Measurements from ENCODE around the gene GFPT1.
"Not testable (repeated sequence)": the region's sequence is repeated elsewhere in the genome, so short reads cannot be mapped to it uniquely, and the experiment has no call there.

GFPT1 gene

GRCh38 chr2:69385443-69386151, 1.4 kb downstream of the GFPT1 start:
- in situ Hi-C loops (cut with MboI; ENCODE audit: low pct_unique_long_range_greater_than_20kb, low sequenced_read_pairs) = no loop called here
- peak; percentile 30 for DNase-seq

GRCh38 chr2:69384618-69385081, 2.4 kb downstream of the GFPT1 start:
- DNase-seq = no peak
- in situ Hi-C loops (cut with MboI; ENCODE audit: low pct_unique_long_range_greater_than_20kb, low sequenced_read_pairs) = no loop called here

GRCh38 chr2:69383176-69383812, 3.7 kb downstream of the GFPT1 start:
- no peak for DNase-seq
- in situ Hi-C loops (cut with MboI; ENCODE audit: low pct_unique_long_range_greater_than_20kb, low sequenced_read_pairs) = no loop called here

DNA sequence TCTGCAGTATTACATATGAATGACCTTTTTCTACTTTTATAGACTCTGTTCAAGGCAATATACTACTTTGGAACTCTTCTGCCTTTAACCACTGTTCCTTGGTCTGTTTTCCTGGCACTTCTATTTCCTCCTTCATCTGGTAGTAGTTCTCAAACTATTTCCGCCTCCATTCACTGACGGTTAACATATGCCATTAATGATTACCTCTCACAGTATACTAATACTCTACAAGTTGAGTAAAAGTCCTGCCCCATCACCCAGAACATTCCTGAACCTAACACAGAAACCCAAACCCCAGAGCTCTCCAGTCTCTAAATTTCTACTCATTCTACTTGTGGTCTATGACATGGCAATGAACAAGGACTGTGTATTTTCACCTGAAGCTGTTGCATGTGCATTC, 4.5 kb downstream of the GFPT1 start:
- no peak for DNase-seq
- in situ Hi-C loops (cut with MboI; ENCODE audit: low pct_unique_long_range_greater_than_20kb, low sequenced_read_pairs) = no loop called here

GRCh38 chr2:69381337-69381737, 5.7 kb downstream of the GFPT1 start:
- no peak for DNase-seq
- in situ Hi-C loops (cut with MboI; ENCODE audit: low pct_unique_long_range_greater_than_20kb, low sequenced_read_pairs) = no loop called here

DNA sequence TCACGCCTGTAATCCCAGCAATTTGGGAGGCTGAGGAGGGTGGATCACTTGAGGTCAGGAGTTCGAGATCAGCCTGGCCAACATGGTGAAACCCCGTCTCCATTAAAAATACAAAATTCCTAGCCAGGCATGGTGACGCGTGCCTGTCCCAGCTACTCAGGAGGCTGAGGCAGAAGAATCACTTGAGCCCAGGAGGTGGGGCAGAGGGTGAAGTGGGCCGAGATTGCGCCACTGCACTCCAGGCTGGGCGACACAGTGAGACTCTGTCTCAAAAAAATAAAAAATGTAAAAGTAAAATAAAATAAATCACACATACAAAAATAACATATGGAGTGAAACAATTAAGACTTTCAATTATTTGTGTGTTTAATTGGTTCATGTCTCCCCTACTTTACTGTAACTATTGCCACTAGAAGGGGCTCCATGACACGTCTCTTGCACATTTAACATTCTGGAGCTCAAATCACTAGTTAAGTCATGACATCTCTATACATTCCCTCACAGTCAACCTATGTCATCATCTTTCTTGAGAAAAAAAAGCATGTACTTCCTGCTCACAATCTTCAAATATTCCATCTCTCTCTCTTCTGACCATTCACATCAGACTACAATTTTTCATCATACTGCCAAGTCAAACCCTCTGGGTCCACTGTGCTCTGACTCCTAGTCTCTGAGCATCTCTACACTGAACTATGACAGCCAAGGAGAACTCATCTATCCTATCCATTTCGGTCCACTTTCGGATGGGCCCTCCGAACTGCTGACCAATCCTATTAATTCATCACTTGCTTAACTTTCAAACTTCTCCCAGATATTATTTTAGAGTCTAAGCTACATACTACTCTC, 6.7 kb downstream of the GFPT1 start:
- DNase-seq = no peak
- in situ Hi-C loops (cut with MboI; ENCODE audit: low pct_unique_long_range_greater_than_20kb, low sequenced_read_pairs) = no loop called here

- no peak for DNase-seq
- in situ Hi-C loops (cut with MboI; ENCODE audit: low pct_unique_long_range_greater_than_20kb, low sequenced_read_pairs) = no loop called here
Measured at GRCh38 chr2:69376403-69376802, 10.6 kb downstream of the GFPT1 start.

- DNase-seq = peak; percentile 80
- in situ Hi-C loops (cut with MboI; ENCODE audit: low pct_unique_long_range_greater_than_20kb, low sequenced_read_pairs) = no loop called here
Measured at GRCh38 chr2:69375494-69376353, 11.3 kb downstream of the GFPT1 start.

- in situ Hi-C loops (cut with MboI; ENCODE audit: low pct_unique_long_range_greater_than_20kb, low sequenced_read_pairs) = no loop called here
- DNase-seq = no peak
Measured at GRCh38 chr2:69372767-69373166, 14.3 kb downstream of the GFPT1 start.

DNA sequence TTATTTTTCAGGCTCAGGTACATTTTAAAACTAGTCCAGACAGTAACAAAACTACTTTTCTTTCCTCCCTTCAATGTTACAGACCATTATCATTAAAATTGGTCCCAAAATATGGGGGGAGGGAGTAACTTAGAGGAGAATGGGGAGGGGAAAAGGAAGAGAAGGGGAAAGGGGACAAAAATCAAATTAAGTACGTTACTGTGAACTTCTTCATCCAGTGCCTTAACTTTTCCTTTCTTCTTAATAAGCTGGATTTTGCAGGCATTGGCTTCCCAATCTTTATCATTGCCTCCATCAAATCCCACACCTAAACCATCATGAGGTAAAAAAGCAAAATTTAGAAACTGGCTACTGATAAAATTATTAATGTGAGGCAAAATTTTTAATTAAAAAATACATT, 17.2 kb downstream of the GFPT1 start:
- DNase-seq = no peak
- in situ Hi-C loops (cut with MboI; ENCODE audit: low pct_unique_long_range_greater_than_20kb, low sequenced_read_pairs) = no loop called here

DNA sequence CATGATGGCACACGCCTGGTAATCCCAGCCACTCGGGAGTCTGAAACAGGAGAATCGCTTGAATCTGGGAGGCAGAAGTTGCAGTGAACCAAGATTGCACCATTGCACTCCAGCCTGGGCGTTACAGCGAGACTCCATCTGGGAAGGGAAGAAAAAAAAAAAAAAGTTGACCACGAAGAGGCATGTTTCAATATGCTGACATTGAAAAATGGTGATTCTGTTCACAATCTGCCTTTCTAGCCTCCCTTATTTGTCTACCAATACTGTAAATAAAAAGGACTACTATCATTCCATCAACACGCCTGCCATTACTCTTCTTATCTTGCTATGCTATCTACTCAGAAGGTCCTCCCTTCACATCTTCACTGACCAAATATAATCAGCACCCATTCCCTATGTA, 18.4 kb downstream of the GFPT1 start:
- in situ Hi-C loops (cut with MboI; ENCODE audit: low pct_unique_long_range_greater_than_20kb, low sequenced_read_pairs) = no loop called here
- DNase-seq = no peak

DNA sequence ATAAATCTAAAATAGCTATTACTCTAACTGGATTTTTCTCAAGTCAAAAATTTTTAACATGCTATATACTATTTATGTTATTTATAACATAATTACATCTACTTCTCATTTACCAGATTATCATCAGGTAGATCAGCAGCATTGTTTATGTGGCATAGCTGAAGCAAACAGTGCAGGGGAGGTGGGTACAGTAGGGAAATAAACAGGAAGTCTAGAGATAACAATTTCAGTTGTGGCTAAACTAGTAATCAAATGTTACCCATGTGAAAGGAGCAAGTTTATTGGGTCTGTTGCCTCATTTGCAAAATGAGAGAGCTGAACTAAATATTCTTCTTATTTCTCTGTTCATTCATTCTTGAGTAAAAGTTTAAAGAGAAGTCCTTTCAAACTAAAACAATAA, 27.7 kb downstream of the GFPT1 start:
- in situ Hi-C loops (cut with MboI; ENCODE audit: low pct_unique_long_range_greater_than_20kb, low sequenced_read_pairs) = no loop called here
- DNase-seq = no peak

DNA sequence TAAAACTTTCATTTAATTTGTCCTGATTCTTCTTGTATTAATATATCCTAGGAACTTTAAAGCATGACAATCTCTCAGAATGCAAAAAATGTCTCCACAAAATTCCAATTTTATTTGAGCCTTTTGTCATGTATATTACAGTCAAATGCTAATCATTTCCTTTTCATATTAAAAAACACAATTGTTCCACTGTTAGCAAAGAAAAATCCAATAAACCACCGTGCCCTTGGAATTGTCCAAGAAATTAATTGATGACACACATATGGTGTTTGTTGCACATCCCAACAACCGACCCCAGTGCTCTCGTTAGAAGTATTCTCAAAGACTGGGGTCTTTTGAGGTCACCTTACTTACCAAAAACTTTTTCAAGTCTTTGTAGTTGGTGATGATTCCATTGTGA, 28.1 kb downstream of the GFPT1 start:
- in situ Hi-C loops (cut with MboI; ENCODE audit: low pct_unique_long_range_greater_than_20kb, low sequenced_read_pairs) = no loop called here
- DNase-seq = no peak

GRCh38 chr2:69356471-69356870, 30.6 kb downstream of the GFPT1 start:
- in situ Hi-C loops (cut with MboI; ENCODE audit: low pct_unique_long_range_greater_than_20kb, low sequenced_read_pairs) = no loop called here
- no peak for DNase-seq

GRCh38 chr2:69354976-69355375, 32.1 kb downstream of the GFPT1 start:
- in situ Hi-C loops (cut with MboI; ENCODE audit: low pct_unique_long_range_greater_than_20kb, low sequenced_read_pairs); DNase-seq: not testable (repeated sequence)

DNA sequence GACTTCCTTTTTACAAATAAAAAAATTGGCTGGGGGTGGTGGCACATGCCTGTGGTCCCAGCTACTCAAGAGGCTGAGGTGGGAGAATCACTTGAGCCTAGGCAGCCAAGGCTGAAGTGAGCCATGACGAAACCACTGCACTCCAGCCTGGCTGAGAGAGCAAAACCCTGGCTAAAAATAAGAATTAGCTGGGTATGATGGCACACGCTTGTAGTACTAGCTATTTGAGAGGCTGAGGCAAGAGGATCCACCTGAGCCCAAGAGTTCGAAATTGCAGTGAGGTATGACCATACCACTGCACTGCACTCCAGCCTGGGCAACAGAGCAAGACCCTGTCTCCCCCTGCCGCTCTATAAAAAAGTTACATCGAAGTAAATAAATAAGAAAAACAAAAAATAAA, 33.7 kb downstream of the GFPT1 start:
- DNase-seq = no peak
- in situ Hi-C loops (cut with MboI; ENCODE audit: low pct_unique_long_range_greater_than_20kb, low sequenced_read_pairs) = no loop called here

DNA sequence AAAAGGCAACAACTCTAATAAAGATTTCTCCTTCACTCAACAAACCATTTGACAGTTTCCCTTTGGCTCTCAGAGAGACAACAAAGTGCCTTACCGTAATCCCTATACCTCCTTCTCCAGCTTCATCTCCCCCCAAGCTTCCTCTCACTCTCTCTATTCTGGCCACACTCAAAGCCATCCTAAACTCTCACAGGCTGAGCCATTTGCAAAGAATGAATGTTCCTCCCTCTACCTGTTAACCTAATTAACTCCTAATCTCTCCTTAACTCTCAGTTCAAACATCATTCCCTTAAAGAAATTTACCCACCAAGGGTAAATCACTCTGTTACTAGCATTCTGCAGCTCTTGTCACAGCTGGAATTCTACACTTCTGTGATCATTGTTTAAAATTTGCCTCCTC, 38.2 kb downstream of the GFPT1 start:
- no peak for DNase-seq
- in situ Hi-C loops (cut with MboI; ENCODE audit: low pct_unique_long_range_greater_than_20kb, low sequenced_read_pairs) = no loop called here

DNA sequence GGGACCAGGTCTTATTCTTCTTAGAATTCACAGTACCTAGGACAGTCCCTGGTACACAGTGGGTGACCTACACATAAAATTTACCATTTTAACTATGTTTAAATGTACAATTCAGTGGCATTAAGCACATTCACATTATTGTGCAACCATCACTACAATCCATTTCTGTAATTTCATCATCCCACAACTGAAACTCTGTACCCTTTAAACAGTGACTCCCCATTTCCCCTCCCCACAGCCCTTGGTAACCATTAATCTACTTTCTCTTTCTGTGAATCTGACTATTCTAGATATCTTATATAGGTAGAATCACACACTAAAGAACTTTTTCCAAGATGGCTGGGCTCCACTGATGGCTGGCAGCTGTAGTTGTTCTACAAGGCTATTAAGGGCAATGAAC, 41.6 kb downstream of the GFPT1 start:
- DNase-seq = no peak
- in situ Hi-C loops (cut with MboI; ENCODE audit: low pct_unique_long_range_greater_than_20kb, low sequenced_read_pairs) = no loop called here

DNA sequence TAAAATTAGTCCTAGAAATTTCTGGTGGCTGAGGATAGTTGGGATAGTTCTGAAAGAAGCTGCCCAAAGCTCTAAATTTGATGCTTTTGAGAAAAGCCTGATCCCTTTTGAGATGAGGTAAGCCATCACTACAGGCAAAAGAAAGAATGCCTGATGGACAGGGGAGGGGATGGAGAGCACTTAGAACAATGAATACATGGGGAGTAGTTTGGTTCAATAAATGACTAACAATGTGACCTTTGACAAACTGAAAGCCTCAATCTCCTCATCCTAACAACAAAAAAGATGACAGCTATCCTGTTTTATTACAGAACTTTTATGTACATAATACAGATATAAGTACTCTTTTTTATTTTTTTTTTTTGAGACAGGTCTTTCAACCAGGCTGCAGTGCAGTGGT, 42.7 kb downstream of the GFPT1 start:
- DNase-seq = no peak
- in situ Hi-C loops (cut with MboI; ENCODE audit: low pct_unique_long_range_greater_than_20kb, low sequenced_read_pairs) = no loop called here

Data from KBM-7 (cell line).